IMR-90 (cell line): ENCODE data around the gene CAV3.

Experiments
- CEBPB ChIP-seq: IDR thresholded peaks from 2 replicates; pipeline ENCODE4 v1.6.1; 2012; ENCODE audit warnings: low read depth, low read length, improper control_type of control experiment
- CTCF ChIP-seq: conservative IDR thresholded peaks from 2 replicates; pipeline ENCODE4 v1.5.1; 2012; ENCODE audit warnings: mild to moderate bottlenecking, low read depth, low read length, improper control_type of control experiment
- FOS ChIP-seq: fragments of 150-350 bp; IDR thresholded peaks from 2 replicates; pipeline ENCODE4 v1.6.1; 2016; ENCODE audit warnings: low read depth, low read length
- MAFK ChIP-seq: IDR thresholded peaks from 2 replicates; pipeline ENCODE4 v1.6.1; 2012; ENCODE audit warnings: low read depth, low read length, improper control_type of control experiment
- MXI1 ChIP-seq: IDR thresholded peaks from 2 replicates; pipeline ENCODE4 v1.6.1; 2012; ENCODE audit warnings: low read depth, mild to moderate bottlenecking, low read length, moderate library complexity, borderline replicate concordance
- NFE2L2 ChIP-seq: fragments of 150-350 bp; IDR thresholded peaks from 2 replicates; pipeline ENCODE4 v1.6.1; 2016; ENCODE audit warnings: low read depth, mild to moderate bottlenecking, low read length
- POLR2A ChIP-seq: IDR thresholded peaks from 2 replicates; pipeline ENCODE4 v1.6.1; 2012; ENCODE audit warnings: mild to moderate bottlenecking, low read depth, low read length
- RAD21 ChIP-seq: IDR thresholded peaks from 2 replicates; pipeline ENCODE4 v1.6.1; 2012; ENCODE audit warnings: low read length, improper control_type of control experiment
- RCOR1 ChIP-seq: IDR thresholded peaks from 2 replicates; pipeline ENCODE4 v1.6.1; 2012; ENCODE audit warnings: mild to moderate bottlenecking, low read length, improper control_type of control experiment; ENCODE audit not compliant: insufficient replicate concordance
- RFX5 ChIP-seq: IDR thresholded peaks from 2 replicates; pipeline ENCODE4 v1.8.0; 2012; ENCODE audit warnings: low read depth, mild to moderate bottlenecking, low read length, moderate library complexity
- SMC3 ChIP-seq: fragments of 150-350 bp; IDR thresholded peaks from 2 replicates; pipeline ENCODE4 v1.6.1; 2016; ENCODE audit warnings: low read depth, mild to moderate bottlenecking, antibody characterized with exemption, low read length, moderate library complexity
- USF2 ChIP-seq: fragments of 150-350 bp; IDR thresholded peaks from 2 replicates; pipeline ENCODE4 v1.6.1; 2017; ENCODE audit warnings: mild to moderate bottlenecking, antibody characterized with exemption, low read length, low read depth

GRCh38 chr3:8757551-8758518 lies 24.2 kb downstream of the CAV3 start:
- no peak for TF ChIP-seq POLR2A
- TF ChIP-seq CTCF, result no peak
- TF ChIP-seq MXI1, result no peak
- no peak for TF ChIP-seq MAFK
- TF ChIP-seq USF2, result no peak
- TF ChIP-seq SMC3, result no peak
- TF ChIP-seq RCOR1, result no peak
- TF ChIP-seq CEBPB, result no peak
- no peak for TF ChIP-seq RAD21
- TF ChIP-seq RFX5, result no peak
- no peak for TF ChIP-seq FOS
- no peak for TF ChIP-seq NFE2L2
